MM.1S (cell line): ENCODE results near the gene SEMA4A.

Source experiments
- CTCF ChIP-seq: fragments of 300-600 bp; sonication (generic); IDR thresholded peaks from 2 replicates; pipeline ENCODE4 v1.5.1; 2016; ENCODE audit warnings: antibody characterized with exemption, low read length, mixed read lengths
- EZH2 ChIP-seq: fragments of 300-600 bp; sonication (generic); optimal IDR thresholded peaks from 2 replicates; pipeline ENCODE3; 2017; ENCODE audit warnings: low read depth, mild to moderate bottlenecking, antibody characterized with exemption, low read length, mixed read lengths

DNA sequence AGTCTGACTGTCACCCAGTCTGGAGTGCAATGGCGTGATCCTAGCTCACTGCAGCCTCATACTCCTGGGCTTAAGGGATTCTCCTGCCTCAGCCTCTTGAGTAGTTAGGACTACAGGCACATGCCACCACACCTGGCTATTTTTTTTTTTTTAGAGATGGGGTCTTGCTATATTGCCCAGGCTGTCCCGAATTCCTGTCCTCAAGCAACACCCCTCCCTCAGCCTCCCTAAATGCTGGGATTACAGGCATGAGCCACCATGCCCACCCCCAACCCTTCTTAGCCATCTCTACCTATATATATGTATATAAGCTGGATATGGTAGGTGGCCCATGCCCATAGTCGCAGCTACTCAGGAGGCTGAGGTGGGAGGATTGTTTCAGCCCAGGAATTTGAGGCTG, 27.1 kb downstream of the SEMA4A start:
- TF ChIP-seq EZH2 (no peak), CTCF (no peak)
